ENCODE results near the gene LMX1B.

GRCh38 chr9:126619361-126620135 is 5.8 kb downstream of the LMX1B start:
- TF ChIP-seq, protein P1, sequence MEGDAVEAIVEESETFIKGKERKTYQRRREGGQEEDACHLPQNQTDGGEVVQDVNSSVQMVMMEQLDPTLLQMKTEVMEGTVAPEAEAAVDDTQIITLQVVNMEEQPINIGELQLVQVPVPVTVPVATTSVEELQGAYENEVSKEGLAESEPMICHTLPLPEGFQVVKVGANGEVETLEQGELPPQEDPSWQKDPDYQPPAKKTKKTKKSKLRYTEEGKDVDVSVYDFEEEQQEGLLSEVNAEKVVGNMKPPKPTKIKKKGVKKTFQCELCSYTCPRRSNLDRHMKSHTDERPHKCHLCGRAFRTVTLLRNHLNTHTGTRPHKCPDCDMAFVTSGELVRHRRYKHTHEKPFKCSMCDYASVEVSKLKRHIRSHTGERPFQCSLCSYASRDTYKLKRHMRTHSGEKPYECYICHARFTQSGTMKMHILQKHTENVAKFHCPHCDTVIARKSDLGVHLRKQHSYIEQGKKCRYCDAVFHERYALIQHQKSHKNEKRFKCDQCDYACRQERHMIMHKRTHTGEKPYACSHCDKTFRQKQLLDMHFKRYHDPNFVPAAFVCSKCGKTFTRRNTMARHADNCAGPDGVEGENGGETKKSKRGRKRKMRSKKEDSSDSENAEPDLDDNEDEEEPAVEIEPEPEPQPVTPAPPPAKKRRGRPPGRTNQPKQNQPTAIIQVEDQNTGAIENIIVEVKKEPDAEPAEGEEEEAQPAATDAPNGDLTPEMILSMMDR (IDR thresholded peaks at IDR 0.05) = no peak
- no peak for TF ChIP-seq POLR2A (IDR thresholded peaks at IDR 0.05)

All from lower leg skin (tissue), 3 donors.